Measurements from ENCODE around the gene ITPR2. TPM values are rescaled to one million over a fixed set of nuclear protein-coding genes. Genes with fewer than 3 reads are reported as not detected.

Gene ITPR2
- total and polyA plus RNA-seq, 2 of the 13 experiments (the other 11 are each of a cell fraction or from before 2014, with no cell fraction given), result 31.9 to 81.9 TPM

DNA sequence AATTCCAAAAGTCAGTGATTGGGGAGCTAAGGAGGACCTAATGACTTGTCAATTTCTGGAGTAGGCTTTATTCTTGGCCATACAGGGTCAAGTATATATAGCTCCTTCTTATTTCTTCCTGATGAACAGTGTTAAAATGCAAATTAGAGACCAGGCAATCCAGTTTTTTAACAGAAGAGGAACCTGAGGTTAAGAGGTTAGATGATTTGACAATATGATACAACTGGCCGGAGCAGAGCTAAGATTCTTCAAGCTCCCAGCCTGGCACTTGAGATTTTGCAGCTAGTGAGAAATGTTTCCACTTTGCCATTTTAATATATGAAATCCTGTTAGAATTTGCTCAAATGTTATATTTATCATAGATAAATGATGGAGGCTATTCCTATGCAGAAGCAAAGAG lies 433.6 kb downstream of the ITPR2 start:
- no peak overlapping the region for H3K27ac ChIP-seq (ENCODE audit: extremely low read length, insufficient read depth, low read length)
- CTCF ChIA-PET (ENCODE audit: low intra/inter-chr PET ratio, low total read pairs), result no interaction called here
- ATAC-seq, result no peak
- POLR2A ChIA-PET, result no interaction called here
- H3K36me3 ChIP-seq (replicated peaks in 1 of 2; ENCODE audit: control insufficient read depth in 1 of 2, insufficient read depth in 2 of 2, low read length in 2 of 2), result peaks cover 30 to 72% of the 10 kb centered on the region in 2 experiments
- 92% methylated on average over 1 of the region's 1 CpG for WGBS (ENCODE audit: low lambda C conversion rate)
- no peaks in the 10 kb centered on the region for H3K4me1 ChIP-seq (ENCODE audit: insufficient read depth, low read length)
- no peaks in the 10 kb centered on the region for H3K79me2 ChIP-seq (ENCODE audit: insufficient read depth, low read length)
- no peak for DNase-seq (ENCODE audit: low spot score)
- TF ChIP-seq HNRNPK (IDR thresholded peaks at IDR 0.05; ENCODE audit: low read depth, low read length, poor library complexity, severe bottlenecking) (no peak), ATF2 (CRISPR knock-in tag; IDR thresholded peaks at IDR 0.05) (no peak), MAFF (IDR thresholded peaks at IDR 0.05; ENCODE audit: low read depth, low read length) (no peak), ZNF781 (CRISPR knock-in tag; IDR thresholded peaks at IDR 0.05; ENCODE audit: borderline replicate concordance, not compliant biosample characterization) (no peak), KLF13 (CRISPR knock-in tag; IDR thresholded peaks at IDR 0.05) (no peak), SALL2 (CRISPR knock-in tag; IDR thresholded peaks at IDR 0.05) (no peak), FOXO1 (CRISPR knock-in tag; IDR thresholded peaks at IDR 0.05) (no peak)
- H3K9ac ChIP-seq (ENCODE audit: insufficient read depth, low read depth, low read length), result no peak overlapping the region
- H2AFZ ChIP-seq (ENCODE audit: low read length), result no peak overlapping the region
- H3K27me3 ChIP-seq (ENCODE audit: control insufficient read depth in 1 of 2, insufficient read depth in 2 of 2, low read length in 2 of 2), result no peaks in the 10 kb centered on the region
- no peak overlapping the region for H3K4me2 ChIP-seq (ENCODE audit: low read depth, low read length)
- BruUV-seq (replicated peaks), result no TSS peak
- H4K20me1 ChIP-seq (ENCODE audit: insufficient read depth, low read length), result no peaks in the 10 kb centered on the region
- FAIRE-seq, result no peak
- intact Hi-C loops (cut with micrococcal nuclease; ENCODE audit: unreplicated experiment) (loop anchor here (5.0 kb wide), 1 partner anchor 1202 kb away; the partner anchor contains the start of genes DNAI7 and ETFRF1), in situ Hi-C loops (cut with HindIII; ENCODE audit: extremely low pct_ligation_motif_present, low pct_unique_long_range_greater_than_20kb) (no loop called here)
- H3K9me3 ChIP-seq (ENCODE audit: low read length), result no peaks in the 10 kb centered on the region
- H3K4me3 ChIP-seq (replicated peaks in 1 of 3; ENCODE audit: insufficient read depth in 1 of 3, low read depth in 2 of 3, low read length in 3 of 3), result no peak overlapping the region

GRCh38 chr12:26396402-26396801 lies 436.6 kb downstream of the ITPR2 start:
- CTCF ChIA-PET (ENCODE audit: low intra/inter-chr PET ratio, low total read pairs), result no interaction called here
- TF ChIP-seq ZNF740 (CRISPR knock-in tag; IDR thresholded peaks at IDR 0.05) (no peak), ATF7 (IDR thresholded peaks at IDR 0.05) (no peak), ATF7 (CRISPR knock-in tag; IDR thresholded peaks at IDR 0.05) (no peak), CCDC6 (CRISPR knock-in tag; IDR thresholded peaks at IDR 0.05) (no peak), CENPX (CRISPR knock-in tag; IDR thresholded peaks at IDR 0.05) (no peak), ZNF549 (CRISPR knock-in tag; IDR thresholded peaks at IDR 0.05) (no peak), SMARCE1 (IDR thresholded peaks at IDR 0.05; ENCODE audit: borderline replicate concordance) (no peak), CERS6 (CRISPR knock-in tag; IDR thresholded peaks at IDR 0.05) (no peak), ZBTB3 (CRISPR knock-in tag; IDR thresholded peaks at IDR 0.05; ENCODE audit: borderline replicate concordance, low read depth) (no peak)
- TF ChIP-seq, protein P1, sequence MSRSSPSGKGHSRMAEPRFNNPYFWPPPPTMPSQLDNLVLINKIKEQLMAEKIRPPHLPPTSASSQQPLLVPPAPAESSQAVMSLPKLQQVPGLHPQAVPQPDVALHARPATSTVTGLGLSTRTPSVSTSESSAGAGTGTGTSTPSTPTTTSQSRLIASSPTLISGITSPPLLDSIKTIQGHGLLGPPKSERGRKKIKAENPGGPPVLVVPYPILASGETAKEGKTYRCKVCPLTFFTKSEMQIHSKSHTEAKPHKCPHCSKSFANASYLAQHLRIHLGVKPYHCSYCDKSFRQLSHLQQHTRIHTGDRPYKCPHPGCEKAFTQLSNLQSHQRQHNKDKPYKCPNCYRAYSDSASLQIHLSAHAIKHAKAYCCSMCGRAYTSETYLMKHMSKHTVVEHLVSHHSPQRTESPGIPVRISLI (CRISPR knock-in tag; IDR thresholded peaks at IDR 0.05; ENCODE audit: borderline replicate concordance), result no peak

More at GRCh38 chr12:26396402-26396801, 436.6 kb downstream of the ITPR2 start:
- H3K36me3 ChIP-seq (replicated peaks in 1 of 2; ENCODE audit: control insufficient read depth in 1 of 2, insufficient read depth in 2 of 2, low read length in 2 of 2), result peaks cover 29 to 78% of the 10 kb centered on the region in 2 experiments
- in situ Hi-C loops (cut with HindIII; ENCODE audit: extremely low pct_ligation_motif_present, low pct_unique_long_range_greater_than_20kb), result no loop called here
- no peaks in the 10 kb centered on the region for H3K79me2 ChIP-seq (ENCODE audit: insufficient read depth, low read length)
- no peaks in the 10 kb centered on the region for H3K4me1 ChIP-seq (ENCODE audit: insufficient read depth, low read length)
- FAIRE-seq, result no peak
- WGBS (ENCODE audit: low lambda C conversion rate), result 91% methylated on average over 3 of the region's 3 CpGs
- H3K4me2 ChIP-seq (ENCODE audit: low read depth, low read length), result no peak overlapping the region
- BruUV-seq (replicated peaks), result no TSS peak
- H2AFZ ChIP-seq (ENCODE audit: low read length), result no peak overlapping the region
- intact Hi-C loops (cut with micrococcal nuclease; ENCODE audit: unreplicated experiment), result loop anchor here (5.0 kb wide), 1 partner anchor 1199 kb away; the partner anchor contains the start of genes DNAI7 and ETFRF1
- no peaks in the 10 kb centered on the region for H3K9me3 ChIP-seq (ENCODE audit: low read length)
- H3K27me3 ChIP-seq (ENCODE audit: control insufficient read depth in 1 of 2, insufficient read depth in 2 of 2, low read length in 2 of 2), result no peaks in the 10 kb centered on the region
- no peak for ATAC-seq
- no peak overlapping the region for H3K27ac ChIP-seq (ENCODE audit: extremely low read length, insufficient read depth, low read length)
- H3K9ac ChIP-seq (ENCODE audit: insufficient read depth, low read depth, low read length), result no peak overlapping the region
- DNase-seq (ENCODE audit: low spot score), result no peak
- POLR2A ChIA-PET, result no interaction called here
- no peaks in the 10 kb centered on the region for H4K20me1 ChIP-seq (ENCODE audit: insufficient read depth, low read length)
- no peak overlapping the region for H3K4me3 ChIP-seq (replicated peaks in 1 of 3; ENCODE audit: insufficient read depth in 1 of 3, low read depth in 2 of 3, low read length in 3 of 3)
